Prostate gland (tissue), 2 donors: Measurements from ENCODE around the gene ZFHX3. TPM values are rescaled to one million over a fixed set of nuclear protein-coding genes. Genes with fewer than 3 reads are reported as not detected.

Experiments
- DNase-seq: peaks from one replicate; pipeline ENCODE4 v3.0.0-alpha.2; 2019; ENCODE audit warnings: low spot score
- H3K27ac ChIP-seq, 2 donors: fragments of 200-600 bp; sonication (generic); 2 replicates each; pipeline ENCODE4 v1.5.1; 2017 to 2019
- H3K27me3 ChIP-seq: fragments of 200-600 bp; sonication (generic); replicated peaks from 2 replicates; pipeline ENCODE4 v1.5.1; 2019; ENCODE audit not compliant: insufficient read depth
- H3K36me3 ChIP-seq, 2 donors: fragments of 200-600 bp; sonication (generic); 1 replicate in 1 of 2; 2 replicates in 1 of 2; pipeline versions ENCODE4 v1.5.1 to v1.8.1; 2017 to 2019
- H3K4me1 ChIP-seq: fragments of 200-600 bp; sonication (generic); replicated peaks from 2 replicates; pipeline ENCODE4 v1.5.1; 2019
- H3K4me3 ChIP-seq, 2 donors: fragments of 200-600 bp; sonication (generic); 2 replicates each; pipeline ENCODE4 v1.5.1; 2017 to 2019
- H3K9me3 ChIP-seq: fragments of 200-600 bp; sonication (generic); 2 replicates; pipeline ENCODE4 v1.5.1; 2017
- CTCF ChIP-seq, 4 experiments: fragments of 200-600 bp in 2 of 4; fragments of 450-650 bp in 2 of 4; sonication (generic) in 2 of 4; IDR thresholded peaks; 1 replicate in 3 of 4; 2 replicates in 1 of 4; pipeline ENCODE4 v1.5.1; 2016 to 2019; ENCODE audit warnings: antibody characterized with exemption in 4 of 4, mild to moderate bottlenecking in 2 of 4, moderate library complexity in 2 of 4
- POLR2A ChIP-seq: fragments of 450-650 bp; IDR thresholded peaks from one replicate; pipeline ENCODE4 v1.6.1; 2016; ENCODE audit warnings: antibody characterized with exemption, mild to moderate bottlenecking
- POLR2AphosphoS5 ChIP-seq: sonication (generic); formaldehyde crosslinking; IDR thresholded peaks from one replicate; pipeline ENCODE4 v1.6.1; 2017; ENCODE audit warnings: antibody characterized with exemption
- WGBS: methylation state at CpG from one replicate; pipeline ENCODE4 v1.1.5; 2018; 5-methylcytosine and 5-hydroxymethylcytosine counted together
- intact Hi-C: fragments of 100-400 bp; cut with DNase I; formaldehyde crosslinking; loops from one replicate; pipeline ENCODE4 v1.14.2; 2022
- total RNA-seq, 2 donors: library from RNA; depleted of rRNA; stranded (reverse); fragments of >200 nt; gene quantifications; one replicate each; pipeline ENCODE4 v1.1.0, GENCODE V29; 2016

ZFHX3 gene
- total RNA-seq, 2 donors from 2014 or later, result 51.1 to 53.9 TPM

GRCh38 chr16:72952404-72952803 is 95.5 kb downstream of the ZFHX3 start:
- H3K36me3 ChIP-seq, result peaks cover 0 to 3% of the 10 kb centered on the region in 2 donors
- intact Hi-C loops, result loop anchor here (5.0 kb wide), 1 partner anchor 35 kb away; no protein-coding TSS in a partner anchor
- H3K4me3 ChIP-seq, result no peak overlapping the region
- H3K27ac ChIP-seq, result peak overlapping the region; percentile 62 to 75
- no peak for TF ChIP-seq POLR2A
- no peak for TF ChIP-seq CTCF (IDR thresholded peaks at IDR 0.05)
- TF ChIP-seq POLR2AphosphoS5, result no peak
- WGBS, result 65% methylated on average over 10 of the region's 10 CpGs
- no peak for DNase-seq
- H3K4me1 ChIP-seq, result peaks cover 28% of the 10 kb centered on the region
- no peaks in the 10 kb centered on the region for H3K27me3 ChIP-seq
- H3K9me3 ChIP-seq, result no peaks in the 10 kb centered on the region

DNA sequence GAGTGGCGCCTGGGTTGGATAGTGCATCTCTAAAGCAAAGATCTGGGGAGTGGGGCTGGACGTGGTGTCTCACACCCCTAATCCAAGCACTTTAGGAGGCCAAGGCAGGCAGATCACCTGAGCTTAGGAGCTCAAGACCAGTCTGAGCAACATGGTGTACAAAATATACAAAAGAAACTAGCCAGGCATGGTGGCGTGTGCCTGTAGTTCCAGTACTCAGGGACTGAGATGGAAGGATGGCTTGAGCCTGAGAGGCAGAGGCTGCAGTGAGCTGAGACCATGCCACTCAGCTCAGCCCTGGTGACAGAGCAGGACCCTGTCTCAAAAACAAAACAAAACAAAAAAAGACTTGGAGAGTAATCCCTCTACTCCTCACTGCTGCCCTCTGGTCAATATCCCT is 96.0 kb downstream of the ZFHX3 start:
- intact Hi-C loops, result loop anchor here (5.0 kb wide), 1 partner anchor 35 kb away; no protein-coding TSS in a partner anchor

GRCh38 chr16:72950669-72951068 is 97.3 kb downstream of the ZFHX3 start:
- Histone ChIP-seq H3K9me3 (no peaks in the 10 kb centered on the region), H3K4me1 (peaks cover 32% of the 10 kb centered on the region), H3K4me3 (no peak overlapping the region), H3K36me3 (peaks cover 0 to 3% of the 10 kb centered on the region in 2 donors), H3K27ac (no peak overlapping the region), H3K27me3 (no peaks in the 10 kb centered on the region)
- 95% methylated on average over 20 of the region's 20 CpGs for WGBS
- intact Hi-C loops, result loop anchor here (5.0 kb wide), 1 partner anchor 37 kb away; no protein-coding TSS in a partner anchor
- TF ChIP-seq POLR2A (no peak), CTCF (IDR thresholded peaks at IDR 0.05) (no peak), POLR2AphosphoS5 (no peak)
- no peak for DNase-seq

More for the DNA sequence above, 96.0 kb downstream of the ZFHX3 start:
- H3K27me3 ChIP-seq, result no peaks in the 10 kb centered on the region
- TF ChIP-seq POLR2AphosphoS5 (no peak), POLR2A (no peak), CTCF (IDR thresholded peaks at IDR 0.05) (no peak)
- 89% methylated on average over 3 of the region's 3 CpGs for WGBS
- H3K9me3 ChIP-seq, result no peaks in the 10 kb centered on the region
- H3K4me3 ChIP-seq, result no peak overlapping the region
- H3K4me1 ChIP-seq, result peaks cover 32% of the 10 kb centered on the region
- DNase-seq, result no peak
- peak overlapping the region; percentile 62 to 75 for H3K27ac ChIP-seq
- H3K36me3 ChIP-seq, result peaks cover 0 to 3% of the 10 kb centered on the region in 2 donors

DNA sequence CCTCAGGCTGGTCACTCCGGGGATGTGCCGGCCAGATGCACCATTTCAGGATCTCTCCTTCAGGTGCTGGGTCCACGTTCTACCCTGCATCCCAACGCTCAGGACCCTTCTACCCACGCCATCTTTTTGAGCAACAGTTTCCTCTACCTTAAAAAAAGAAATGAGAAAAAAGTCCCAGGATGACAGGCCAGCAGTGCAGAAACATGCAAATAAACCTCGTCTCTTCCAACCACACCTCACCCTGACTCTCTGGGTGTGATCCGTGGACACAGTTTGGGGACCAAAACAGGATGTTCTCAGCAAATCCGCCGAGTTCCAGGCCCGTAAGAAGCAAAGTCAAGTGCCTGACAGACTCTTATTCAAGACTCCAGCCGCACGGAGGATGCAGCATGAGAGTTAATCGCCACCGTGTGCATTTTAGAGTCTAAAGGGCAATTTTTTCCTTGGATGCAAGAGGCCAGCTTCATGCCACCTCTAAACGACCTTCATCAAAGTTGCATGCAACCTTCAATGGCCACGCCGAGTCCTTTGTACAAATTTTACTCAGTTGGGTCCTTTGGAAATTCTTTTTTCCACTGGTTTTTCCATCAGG is 99.6 kb downstream of the ZFHX3 start:
- DNase-seq, result no peak
- H3K27ac ChIP-seq, result peak overlapping the region in 1 of 2 donors; percentile 63
- peaks cover 0 to 3% of the 10 kb centered on the region in 2 donors for H3K36me3 ChIP-seq
- H3K4me3 ChIP-seq, result no peak overlapping the region
- intact Hi-C loops, result no loop called here
- no peaks in the 10 kb centered on the region for H3K27me3 ChIP-seq
- 89% methylated on average over 17 of the region's 17 CpGs for WGBS
- H3K4me1 ChIP-seq, result peaks cover 27% of the 10 kb centered on the region
- TF ChIP-seq CTCF (IDR thresholded peaks at IDR 0.05) (no peak), POLR2A (no peak), POLR2AphosphoS5 (no peak)
- no peaks in the 10 kb centered on the region for H3K9me3 ChIP-seq
